Type B pancreatic cell (in vitro differentiated cells): Measurements from ENCODE around the gene SEC24C. TPM values are rescaled to one million over a fixed set of nuclear protein-coding genes. Genes with fewer than 3 reads are reported as not detected.
A peak's percentile ranks its signal among the peaks of the same experiment; 100 is the strongest.
"Not testable (repeated sequence)": the region's sequence is repeated elsewhere in the genome, so short reads cannot be mapped to it uniquely, and the experiment has no call there.

Experiments used
- DNase-seq: peaks from one replicate; pipeline ENCODE4 v3.0.0; 2021; ENCODE audit warnings: mixed read lengths; ENCODE audit not compliant: unreplicated experiment; ENCODE audit errors: extremely low spot score
- H3K27ac Mint-ChIP-seq: 2 replicates; pipeline ENCODE4 v1.8.0; 2021; ENCODE audit warnings: mild to moderate bottlenecking, mixed read lengths
- H3K27me3 Mint-ChIP-seq: 2 replicates; pipeline ENCODE4 v1.8.0; 2021; ENCODE audit warnings: mixed read lengths
- H3K36me3 Mint-ChIP-seq: 2 replicates; pipeline ENCODE4 v1.8.0; 2021; ENCODE audit warnings: mixed read lengths
- H3K4me1 Mint-ChIP-seq: one replicate; pipeline ENCODE4 v1.8.0; 2021; ENCODE audit warnings: mixed read lengths; ENCODE audit not compliant: unreplicated experiment
- H3K4me3 Mint-ChIP-seq: 2 replicates; pipeline ENCODE4 v1.8.0; 2021; ENCODE audit warnings: mild to moderate bottlenecking, mixed read lengths
- H3K9me3 Mint-ChIP-seq: 2 replicates; pipeline ENCODE4 v1.8.0; 2021; ENCODE audit warnings: mixed read lengths
- total RNA-seq: library from RNA; stranded (reverse); gene quantifications from 2 replicates; pipeline ENCODE4 v1.2.1, GENCODE V29; 2021; ENCODE audit warnings: low replicate concordance
- TF ChIP-seq, protein P1 (sequence below): fragments of 200-600 bp; sonication (generic); conservative IDR thresholded peaks from 2 replicates; pipeline ENCODE4 v1.5.0; 2021; ENCODE audit warnings: antibody characterized with exemption, mild to moderate bottlenecking

SEC24C gene
- total RNA-seq, 1 donor from 2014 or later, result 75.5 TPM

DNA sequence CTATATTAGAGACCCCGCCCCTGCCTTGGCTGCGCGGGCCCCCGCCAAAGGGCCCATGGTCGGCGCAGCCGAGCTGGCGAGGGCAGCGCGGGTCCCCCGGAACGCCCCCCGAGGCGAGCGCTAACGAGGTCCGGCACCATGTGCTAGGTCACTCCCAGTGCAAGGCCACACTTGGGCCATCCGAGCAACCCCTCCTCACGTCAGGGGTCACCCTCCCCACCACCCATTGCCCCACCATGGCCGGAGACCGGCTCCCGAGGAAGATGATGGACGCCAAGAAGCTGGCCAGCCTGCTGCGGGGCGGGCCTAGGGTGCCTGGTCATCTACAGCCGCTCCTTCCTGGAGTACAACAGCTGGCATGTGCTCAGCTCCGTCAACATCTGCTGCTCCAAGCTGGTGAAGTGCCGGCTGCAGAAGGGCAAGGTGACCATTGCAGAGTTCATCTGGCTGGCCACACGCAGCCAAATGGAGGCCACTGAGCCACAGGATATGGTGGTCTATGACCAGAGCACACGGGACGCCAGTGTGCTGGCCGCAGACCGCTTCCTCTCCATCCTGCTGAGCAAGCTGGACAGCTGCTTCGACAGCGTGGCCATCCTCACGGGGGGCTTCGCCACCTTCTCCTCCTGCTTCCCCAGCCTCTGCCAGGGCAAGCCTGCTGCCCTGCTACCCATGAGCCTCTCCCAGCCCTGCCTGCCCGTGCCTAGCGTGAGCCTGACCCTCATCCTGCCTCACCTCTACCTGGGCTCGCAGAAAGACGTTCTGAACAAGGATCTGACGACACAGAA, 12.4 kb upstream of the SEC24C start:
- peak overlapping the region; percentile 100 for H3K4me3 Mint-ChIP-seq
- peak overlapping the region; percentile 62 for H3K27ac Mint-ChIP-seq

DNA sequence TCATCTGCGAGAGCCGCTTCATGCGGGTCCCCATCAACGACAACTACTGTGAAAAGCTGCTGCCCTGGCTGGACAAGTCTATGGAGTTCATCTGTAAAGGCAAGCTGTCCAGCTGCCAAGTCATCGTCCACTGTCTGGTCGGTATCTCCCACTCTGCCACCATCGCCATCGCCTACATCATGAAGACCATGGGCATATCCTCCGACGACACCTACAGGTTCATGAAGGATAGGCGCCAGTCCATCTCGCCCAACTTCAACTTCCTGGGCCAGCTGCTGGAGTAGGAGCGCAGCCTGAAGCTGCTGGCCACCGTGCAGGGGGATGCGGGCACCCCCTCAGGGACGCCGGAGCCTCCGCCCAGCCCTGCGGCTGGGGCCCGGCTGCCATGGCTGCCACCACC, 11.7 kb upstream of the SEC24C start:
- Mint-ChIP-seq H3K27ac (peak overlapping the region; percentile 62), H3K4me3 (peak overlapping the region; percentile 80), H3K27me3 (no peaks in the 10 kb centered on the region), H3K9me3 (no peaks in the 10 kb centered on the region), H3K4me1 (peaks cover 11% of the 10 kb centered on the region), H3K36me3 (no peaks in the 10 kb centered on the region)
- TF ChIP-seq, protein P1, sequence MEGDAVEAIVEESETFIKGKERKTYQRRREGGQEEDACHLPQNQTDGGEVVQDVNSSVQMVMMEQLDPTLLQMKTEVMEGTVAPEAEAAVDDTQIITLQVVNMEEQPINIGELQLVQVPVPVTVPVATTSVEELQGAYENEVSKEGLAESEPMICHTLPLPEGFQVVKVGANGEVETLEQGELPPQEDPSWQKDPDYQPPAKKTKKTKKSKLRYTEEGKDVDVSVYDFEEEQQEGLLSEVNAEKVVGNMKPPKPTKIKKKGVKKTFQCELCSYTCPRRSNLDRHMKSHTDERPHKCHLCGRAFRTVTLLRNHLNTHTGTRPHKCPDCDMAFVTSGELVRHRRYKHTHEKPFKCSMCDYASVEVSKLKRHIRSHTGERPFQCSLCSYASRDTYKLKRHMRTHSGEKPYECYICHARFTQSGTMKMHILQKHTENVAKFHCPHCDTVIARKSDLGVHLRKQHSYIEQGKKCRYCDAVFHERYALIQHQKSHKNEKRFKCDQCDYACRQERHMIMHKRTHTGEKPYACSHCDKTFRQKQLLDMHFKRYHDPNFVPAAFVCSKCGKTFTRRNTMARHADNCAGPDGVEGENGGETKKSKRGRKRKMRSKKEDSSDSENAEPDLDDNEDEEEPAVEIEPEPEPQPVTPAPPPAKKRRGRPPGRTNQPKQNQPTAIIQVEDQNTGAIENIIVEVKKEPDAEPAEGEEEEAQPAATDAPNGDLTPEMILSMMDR, result no peak
- DNase-seq, result no peak

More for the DNA sequence above, 12.4 kb upstream of the SEC24C start:
- H3K36me3 Mint-ChIP-seq, result no peaks in the 10 kb centered on the region
- TF ChIP-seq, protein P1, result no peak
- no peaks in the 10 kb centered on the region for H3K9me3 Mint-ChIP-seq
- H3K4me1 Mint-ChIP-seq, result peaks cover 11% of the 10 kb centered on the region
- H3K27me3 Mint-ChIP-seq, result no peaks in the 10 kb centered on the region
- DNase-seq, result no peak

DNA sequence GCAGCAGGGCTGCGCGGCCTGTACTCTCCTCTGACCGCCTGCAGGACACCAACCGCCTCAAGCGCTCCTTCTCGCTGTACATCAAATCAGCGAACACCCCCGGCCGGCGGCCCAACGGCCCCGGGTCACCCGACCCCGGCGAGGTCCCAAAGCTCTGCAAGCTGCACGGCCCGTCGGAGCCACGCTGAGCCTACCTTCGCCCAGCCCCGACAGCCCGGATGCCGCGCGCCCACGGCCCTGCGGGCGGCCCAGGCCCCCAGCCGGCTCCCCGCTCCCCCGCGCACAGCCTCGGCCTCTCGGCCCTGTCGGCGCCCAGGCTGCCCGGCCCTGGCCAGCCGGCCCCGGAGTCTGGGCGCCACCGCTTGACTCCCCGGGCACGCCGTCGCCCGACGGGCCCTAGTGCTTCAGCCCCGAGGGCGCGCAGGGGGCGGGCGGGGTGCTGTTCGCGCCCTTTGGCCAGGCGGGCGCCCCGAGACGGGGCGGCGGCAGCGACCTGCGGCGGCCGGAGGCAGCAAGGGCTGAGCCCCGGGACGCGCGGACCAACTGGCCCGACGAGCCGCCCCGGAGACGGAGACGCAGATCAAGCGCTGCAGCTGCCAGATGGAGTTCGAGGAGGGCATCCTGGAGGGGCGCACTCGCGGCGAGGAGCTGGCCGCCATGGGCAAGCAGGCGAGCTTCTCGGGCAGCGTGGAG, 11.1 kb upstream of the SEC24C start:
- H3K27me3 Mint-ChIP-seq, result no peaks in the 10 kb centered on the region
- H3K27ac Mint-ChIP-seq, result no peak overlapping the region
- H3K4me1 Mint-ChIP-seq, result peaks cover 11% of the 10 kb centered on the region
- H3K4me3 Mint-ChIP-seq, result no peak overlapping the region
- no peak for DNase-seq
- H3K36me3 Mint-ChIP-seq, result no peaks in the 10 kb centered on the region
- TF ChIP-seq, protein P1, result no peak
- H3K9me3 Mint-ChIP-seq, result no peaks in the 10 kb centered on the region

DNA sequence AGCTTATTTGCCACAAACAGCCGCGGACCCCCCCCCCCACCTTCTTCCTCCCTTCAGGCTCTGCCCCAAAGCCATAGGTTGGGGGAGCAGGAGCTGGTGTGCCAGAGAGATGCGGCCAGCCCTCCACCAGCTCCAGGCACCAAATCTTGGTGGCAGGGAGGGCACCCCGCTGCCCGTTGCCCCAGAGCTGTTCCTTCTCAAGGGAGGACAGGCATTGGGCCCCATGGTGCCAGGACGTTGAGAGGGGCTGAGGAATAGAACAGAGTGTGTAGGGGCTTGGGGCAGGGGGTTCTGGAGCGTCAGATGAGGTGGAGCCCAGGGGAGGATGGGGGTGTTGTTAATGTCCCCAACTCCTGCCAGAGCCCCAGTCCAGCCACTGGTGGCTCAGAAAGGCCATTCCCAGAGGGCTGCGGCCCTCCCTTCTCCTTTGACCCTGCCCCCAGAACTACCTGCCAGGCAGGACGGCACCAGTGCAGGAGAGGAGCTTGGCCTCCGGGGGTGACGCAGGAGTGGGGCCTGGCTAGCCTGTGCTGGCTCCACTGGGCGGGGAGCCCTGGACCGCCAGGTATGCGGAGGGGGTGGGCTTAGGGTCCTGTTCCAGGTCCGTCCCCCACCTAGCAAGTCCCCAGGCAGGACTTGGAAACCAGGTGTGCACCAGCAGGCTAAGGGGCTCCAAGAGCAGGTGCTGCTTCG, 10.0 kb upstream of the SEC24C start:
- TF ChIP-seq, protein P1, result no peak
- Mint-ChIP-seq H3K27ac (no peak overlapping the region), H3K4me1 (peaks cover 11% of the 10 kb centered on the region), H3K27me3 (no peaks in the 10 kb centered on the region), H3K9me3 (no peaks in the 10 kb centered on the region), H3K36me3 (no peaks in the 10 kb centered on the region), H3K4me3 (no peak overlapping the region)
- no peak for DNase-seq

DNA sequence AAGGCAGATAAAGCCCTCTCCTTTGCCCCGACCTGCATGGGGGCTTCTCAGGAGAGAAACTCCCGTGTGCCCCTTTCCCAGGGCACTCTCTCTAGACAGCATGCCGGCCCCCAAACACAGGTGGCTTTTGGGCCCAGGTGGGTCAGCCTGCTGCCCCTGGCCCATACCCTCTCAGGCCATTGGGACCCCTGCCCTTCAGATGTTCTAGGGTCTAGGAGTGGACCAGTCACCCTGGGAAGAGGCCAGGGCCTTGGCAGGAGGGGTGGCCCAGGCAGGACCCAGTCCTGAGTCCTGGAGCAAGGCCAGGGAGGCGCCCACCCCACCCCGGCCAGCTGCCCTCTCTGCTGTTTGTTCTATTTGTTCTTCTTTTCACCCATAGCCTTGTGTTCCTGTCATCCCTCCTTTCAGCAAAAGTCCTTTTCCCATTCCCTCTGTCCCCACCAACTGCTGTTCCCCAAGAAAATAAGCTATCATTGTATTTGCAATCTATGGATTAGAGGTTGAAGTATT, 9.3 kb upstream of the SEC24C start:
- no peak overlapping the region for H3K27ac Mint-ChIP-seq
- DNase-seq, result no peak
- H3K4me1 Mint-ChIP-seq, result peaks cover 7% of the 10 kb centered on the region
- H3K27me3 Mint-ChIP-seq, result no peaks in the 10 kb centered on the region
- H3K4me3 Mint-ChIP-seq, result no peak overlapping the region
- no peaks in the 10 kb centered on the region for H3K9me3 Mint-ChIP-seq
- TF ChIP-seq, protein P1, result no peak
- H3K36me3 Mint-ChIP-seq, result no peaks in the 10 kb centered on the region

DNA sequence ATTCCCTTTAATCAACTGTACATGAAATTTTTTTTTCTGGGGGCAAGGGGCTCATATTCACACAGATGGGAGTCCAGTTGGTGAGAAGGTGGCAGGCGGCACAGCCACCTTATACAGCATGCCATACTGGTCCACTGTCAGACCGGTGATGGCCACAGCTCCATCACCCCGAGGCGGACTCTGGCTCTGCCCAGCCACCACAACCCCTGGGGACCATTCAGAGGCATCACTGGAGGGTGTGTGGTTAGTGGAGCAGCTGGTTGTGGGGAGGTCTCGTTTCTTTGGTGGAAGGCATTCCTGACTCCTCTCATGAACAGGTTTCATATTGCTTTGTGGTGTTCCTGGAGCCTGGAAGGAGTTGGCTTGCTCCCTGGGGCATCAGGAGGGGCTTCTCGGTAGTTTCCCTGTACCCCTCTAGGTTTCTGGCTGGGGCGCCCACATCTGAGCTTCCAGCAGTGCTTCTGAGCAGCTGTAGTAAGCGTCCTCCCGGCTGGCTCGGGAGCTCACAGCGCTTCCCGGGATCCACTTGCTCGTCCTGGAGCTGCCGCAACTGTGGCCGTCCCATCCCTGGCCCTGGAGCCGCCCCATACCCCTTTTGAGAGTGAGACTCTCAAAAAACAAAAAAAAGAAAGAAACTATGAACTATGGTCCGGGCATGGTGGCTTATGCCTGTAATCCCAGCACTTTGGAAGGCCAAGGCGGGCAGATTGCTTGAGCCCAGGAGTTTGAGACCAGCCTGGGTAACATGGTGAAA, 3.5 kb upstream of the SEC24C start:
- not testable (repeated sequence) for H3K27ac Mint-ChIP-seq, H3K36me3 Mint-ChIP-seq, H3K27me3 Mint-ChIP-seq, H3K9me3 Mint-ChIP-seq, H3K4me3 Mint-ChIP-seq
- peak; percentile 34 for DNase-seq
- peaks cover 14% of the 10 kb centered on the region for H3K4me1 Mint-ChIP-seq
